ENCODE results near the gene GASK1A.
"Not testable (repeated sequence)": the region's sequence is repeated elsewhere in the genome, so short reads cannot be mapped to it uniquely, and the experiment has no call there.

DNA sequence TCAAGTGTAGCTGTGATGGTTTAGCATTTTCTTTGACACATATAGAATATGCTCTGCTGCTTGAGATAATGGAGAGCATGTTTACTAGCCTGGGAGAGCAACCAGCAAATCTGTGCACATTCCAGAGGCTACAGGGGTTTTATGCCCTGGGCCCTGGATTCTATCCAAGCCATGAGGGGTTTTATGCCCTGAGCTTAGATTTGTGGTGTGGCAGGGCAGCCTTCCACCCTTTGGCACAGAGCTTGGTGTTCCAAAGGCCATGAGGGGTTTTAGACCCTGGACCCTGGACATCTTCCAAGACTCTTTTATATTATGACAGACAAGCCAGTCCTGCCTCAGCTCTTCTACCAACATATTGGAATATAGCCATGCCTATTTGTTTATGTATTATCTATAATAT is 66.0 kb downstream of the GASK1A start:
- TF ChIP-seq POLR2A, POLR2AphosphoS5 (IDR thresholded peaks at IDR 0.05): not testable (repeated sequence)
- TF ChIP-seq, protein P1, sequence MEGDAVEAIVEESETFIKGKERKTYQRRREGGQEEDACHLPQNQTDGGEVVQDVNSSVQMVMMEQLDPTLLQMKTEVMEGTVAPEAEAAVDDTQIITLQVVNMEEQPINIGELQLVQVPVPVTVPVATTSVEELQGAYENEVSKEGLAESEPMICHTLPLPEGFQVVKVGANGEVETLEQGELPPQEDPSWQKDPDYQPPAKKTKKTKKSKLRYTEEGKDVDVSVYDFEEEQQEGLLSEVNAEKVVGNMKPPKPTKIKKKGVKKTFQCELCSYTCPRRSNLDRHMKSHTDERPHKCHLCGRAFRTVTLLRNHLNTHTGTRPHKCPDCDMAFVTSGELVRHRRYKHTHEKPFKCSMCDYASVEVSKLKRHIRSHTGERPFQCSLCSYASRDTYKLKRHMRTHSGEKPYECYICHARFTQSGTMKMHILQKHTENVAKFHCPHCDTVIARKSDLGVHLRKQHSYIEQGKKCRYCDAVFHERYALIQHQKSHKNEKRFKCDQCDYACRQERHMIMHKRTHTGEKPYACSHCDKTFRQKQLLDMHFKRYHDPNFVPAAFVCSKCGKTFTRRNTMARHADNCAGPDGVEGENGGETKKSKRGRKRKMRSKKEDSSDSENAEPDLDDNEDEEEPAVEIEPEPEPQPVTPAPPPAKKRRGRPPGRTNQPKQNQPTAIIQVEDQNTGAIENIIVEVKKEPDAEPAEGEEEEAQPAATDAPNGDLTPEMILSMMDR (IDR thresholded peaks at IDR 0.05) = not testable (repeated sequence)

All from breast epithelium (tissue), 3 donors.